Thoracic aorta (tissue), 2 donors: ENCODE results near the gene TAS1R3. TPM values are rescaled to one million over a fixed set of nuclear protein-coding genes. Genes with fewer than 3 reads are reported as not detected.

Experiments
- ATAC-seq: fragments of 150-250 bp; one replicate; pipeline ENCODE4 v1.8.0; 2017; ENCODE audit warnings: low read depth; ENCODE audit not compliant: insufficient number of reproducible peaks, low FRiP score
- DNase-seq: peaks from one replicate; pipeline ENCODE4 v3.0.0-alpha.2; 2020; ENCODE audit warnings: low spot score
- H3K27ac ChIP-seq, 2 donors: fragments of 200-600 bp; sonication (generic); 1 replicate in 1 of 2; 2 replicates in 1 of 2; pipeline ENCODE4 v1.5.1; 2016; ENCODE audit warnings: mild to moderate bottlenecking in 2 of 2, moderate library complexity in 2 of 2
- H3K27me3 ChIP-seq: fragments of 200-600 bp; sonication (generic); replicated peaks from 2 replicates; pipeline ENCODE4 v1.6.0; 2016; ENCODE audit warnings: mild to moderate bottlenecking; ENCODE audit not compliant: insufficient read depth
- H3K36me3 ChIP-seq: fragments of 200-600 bp; sonication (generic); one replicate; pipeline ENCODE4 v1.5.1; 2016
- H3K4me1 ChIP-seq, 2 donors: fragments of 200-600 bp; sonication (generic); 1 replicate in 1 of 2; 2 replicates in 1 of 2; pipeline versions ENCODE4 v1.5.1 to v1.6.0; 2016; ENCODE audit warnings: low read depth in 2 of 2, mild to moderate bottlenecking in 1 of 2; ENCODE audit not compliant: control insufficient read depth in 1 of 2
- H3K4me3 ChIP-seq: fragments of 200-600 bp; sonication (generic); 2 replicates; pipeline ENCODE4 v1.5.1; 2016; ENCODE audit warnings: mild to moderate bottlenecking
- H3K9me3 ChIP-seq: fragments of 200-600 bp; sonication (generic); 2 replicates; pipeline ENCODE4 v1.5.1; 2016
- CTCF ChIP-seq: fragments of 200-600 bp; sonication (generic); IDR thresholded peaks from one replicate; pipeline ENCODE4 v1.5.1; 2019; ENCODE audit warnings: antibody characterized with exemption
- total RNA-seq, 2 donors: library from RNA; depleted of rRNA; stranded (reverse); fragments of >200 nt; gene quantifications; one replicate each; pipeline versions ENCODE4 v1.1.0 to v1.2.3, GENCODE V29; 2016

TAS1R3 gene
- total RNA-seq, 2 donors from 2014 or later, result 0.14 TPM; not detected in 1

- TF ChIP-seq CTCF, result peak; percentile 98
- no peaks in the 10 kb centered on the region for H3K9me3 ChIP-seq
- H3K27me3 ChIP-seq, result no peaks in the 10 kb centered on the region
- H3K36me3 ChIP-seq, result peaks cover 7% of the 10 kb centered on the region
- H3K27ac ChIP-seq, result no peak overlapping the region
- H3K4me1 ChIP-seq, result peaks cover 22 to 29% of the 10 kb centered on the region in 2 donors
- ATAC-seq (no peak), DNase-seq (no peak)
- no peak overlapping the region for H3K4me3 ChIP-seq
Observed at GRCh38 chr1:1371746-1372711, 40.9 kb downstream of the TAS1R3 start.

GRCh38 chr1:1373051-1373814, 42.2 kb downstream of the TAS1R3 start:
- no peak for ATAC-seq
- TF ChIP-seq CTCF, result no peak
- no peaks in the 10 kb centered on the region for H3K27me3 ChIP-seq

GRCh38 chr1:1373815-1374588, 42.9 kb downstream of the TAS1R3 start:
- Histone ChIP-seq H3K27ac (peak overlapping the region in 1 of 2 donors; percentile 99), H3K9me3 (no peaks in the 10 kb centered on the region), H3K4me1 (peaks cover 22 to 29% of the 10 kb centered on the region in 2 donors), H3K4me3 (peak overlapping the region; percentile 81), H3K27me3 (no peaks in the 10 kb centered on the region), H3K36me3 (peaks cover 7% of the 10 kb centered on the region)
- no peak for TF ChIP-seq CTCF
- ATAC-seq, result no peak
- no peak for DNase-seq

More at GRCh38 chr1:1373051-1373814, 42.2 kb downstream of the TAS1R3 start:
- Histone ChIP-seq H3K4me3 (no peak overlapping the region), H3K27ac (no peak overlapping the region), H3K36me3 (peaks cover 7% of the 10 kb centered on the region), H3K9me3 (no peaks in the 10 kb centered on the region), H3K4me1 (peaks cover 22 to 29% of the 10 kb centered on the region in 2 donors)
- no peak for DNase-seq

GRCh38 chr1:1374589-1374928, 43.5 kb downstream of the TAS1R3 start:
- peaks cover 7% of the 10 kb centered on the region for H3K36me3 ChIP-seq
- H3K4me3 ChIP-seq, result peak overlapping the region; percentile 81
- H3K27me3 ChIP-seq, result no peaks in the 10 kb centered on the region
- no peak for DNase-seq
- TF ChIP-seq CTCF, result no peak
- no peaks in the 10 kb centered on the region for H3K9me3 ChIP-seq
- no peak for ATAC-seq
- H3K4me1 ChIP-seq, result peaks cover 22 to 29% of the 10 kb centered on the region in 2 donors
- H3K27ac ChIP-seq, result peak overlapping the region; percentile 95 to 99
